Measurements from ENCODE around the gene CMPK2. TPM values are rescaled to one million over a fixed set of nuclear protein-coding genes. Genes with fewer than 3 reads are reported as not detected.

The CMPK2 gene
- total RNA-seq, 4 donors from 2014 or later: 2.9 to 9.7 (median 8.0) TPM

- Histone ChIP-seq H3K36me3 (no peaks in the 10 kb centered on the region), H3K27ac (no peak overlapping the region), H3K27me3 (no peaks in the 10 kb centered on the region), H3K4me1 (no peaks in the 10 kb centered on the region), H3K9me3 (no peaks in the 10 kb centered on the region), H3K4me3 (no peak overlapping the region)
- TF ChIP-seq CTCF (IDR thresholded peaks at IDR 0.05) (no peak), POLR2A (IDR thresholded peaks at IDR 0.05) (no peak)
- intact Hi-C loops (cut with DNase I; ENCODE audit: low total_unique reads): no loop called here
- DNase-seq: no peak
Measured at GRCh38 chr2:6800553-6800952, 65.2 kb downstream of the CMPK2 start.

Other genes with a start within 250 kb of the CMPK2 start
- 10 to 100 TPM in 2 of 4 donors, under 1 TPM in 2; 0.29 to 14.7 (median 6.3) TPM for gene RSAD2, start 11.9 kb upstream of the CMPK2 start, total RNA-seq
- 100 to 1,000 TPM in 1 of 4 donors, 10 to 100 TPM in 3; 22.5 to 103 (median 63.0) TPM for gene RNF144A, start 51.5 kb upstream of the CMPK2 start, total RNA-seq

Measured in uterus (tissue), 4 donors.